ENCODE data around the gene PPP1R9B. TPM values are rescaled to one million over a fixed set of nuclear protein-coding genes. Genes with fewer than 3 reads are reported as not detected.
A peak's percentile ranks its signal among the peaks of the same experiment; 100 is the strongest.

Gene PPP1R9B
- total RNA-seq, 3 donors from 2014 or later, result 70.2 to 82.2 (median 76.6) TPM

GRCh38 chr17:50136096-50136687, 14.3 kb downstream of the PPP1R9B start:
- Mint-ChIP-seq H3K4me3 (no peak overlapping the region), H3K36me3 (ENCODE audit: insufficient read depth) (peaks cover 45% of the 10 kb centered on the region), H3K27me3 (ENCODE audit: low read depth) (no peaks in the 10 kb centered on the region), H3K9me3 (no peaks in the 10 kb centered on the region), H3K4me1 (ENCODE audit: low read depth) (peaks cover 28% of the 10 kb centered on the region)
- DNase-seq, result no peak
- ATAC-seq, result no peak

GRCh38 chr17:50135316-50136095, 15.0 kb downstream of the PPP1R9B start:
- no peak for ATAC-seq
- Mint-ChIP-seq H3K4me1 (ENCODE audit: low read depth) (peaks cover 28% of the 10 kb centered on the region), H3K36me3 (ENCODE audit: insufficient read depth) (peaks cover 41% of the 10 kb centered on the region), H3K27me3 (ENCODE audit: low read depth) (peaks cover 3% of the 10 kb centered on the region), H3K4me3 (no peak overlapping the region), H3K9me3 (no peaks in the 10 kb centered on the region)
- DNase-seq, result no peak

- Mint-ChIP-seq H3K9me3 (no peaks in the 10 kb centered on the region), H3K27me3 (ENCODE audit: low read depth) (peaks cover 3% of the 10 kb centered on the region), H3K4me1 (ENCODE audit: low read depth) (peaks cover 18% of the 10 kb centered on the region), H3K36me3 (ENCODE audit: insufficient read depth) (peaks cover 31% of the 10 kb centered on the region), H3K4me3 (no peak overlapping the region)
- DNase-seq, result no peak
- ATAC-seq, result no peak
Observed at GRCh38 chr17:50134206-50135110, 16.0 kb downstream of the PPP1R9B start.

GRCh38 chr17:50133769-50134099, 16.7 kb downstream of the PPP1R9B start:
- H3K36me3 Mint-ChIP-seq (ENCODE audit: insufficient read depth), result peaks cover 27% of the 10 kb centered on the region
- no peaks in the 10 kb centered on the region for H3K9me3 Mint-ChIP-seq
- peaks cover 18% of the 10 kb centered on the region for H3K4me1 Mint-ChIP-seq (ENCODE audit: low read depth)
- peaks cover 4% of the 10 kb centered on the region for H3K27me3 Mint-ChIP-seq (ENCODE audit: low read depth)
- no peak overlapping the region for H3K4me3 Mint-ChIP-seq
- DNase-seq (no peak), ATAC-seq (no peak)

GRCh38 chr17:50133028-50133768, 17.3 kb downstream of the PPP1R9B start:
- Mint-ChIP-seq H3K36me3 (ENCODE audit: insufficient read depth) (peaks cover 22% of the 10 kb centered on the region), H3K4me3 (no peak overlapping the region), H3K4me1 (ENCODE audit: low read depth) (peaks cover 22% of the 10 kb centered on the region), H3K9me3 (no peaks in the 10 kb centered on the region), H3K27me3 (ENCODE audit: low read depth) (peaks cover 9% of the 10 kb centered on the region)
- ATAC-seq (no peak), DNase-seq (no peak)

- Mint-ChIP-seq H3K4me3 (no peak overlapping the region), H3K36me3 (ENCODE audit: insufficient read depth) (peaks cover 15% of the 10 kb centered on the region), H3K4me1 (ENCODE audit: low read depth) (peaks cover 24% of the 10 kb centered on the region), H3K27me3 (ENCODE audit: low read depth) (peaks cover 9% of the 10 kb centered on the region), H3K9me3 (no peaks in the 10 kb centered on the region)
- ATAC-seq, result no peak
- no peak for DNase-seq
Observed at GRCh38 chr17:50132104-50132794, 18.2 kb downstream of the PPP1R9B start.

- peaks cover 9% of the 10 kb centered on the region for H3K27me3 Mint-ChIP-seq (ENCODE audit: low read depth)
- no peaks in the 10 kb centered on the region for H3K9me3 Mint-ChIP-seq
- H3K4me1 Mint-ChIP-seq (ENCODE audit: low read depth), result peaks cover 24% of the 10 kb centered on the region
- no peak for DNase-seq
- ATAC-seq, result peak; percentile 24 to 29
- H3K36me3 Mint-ChIP-seq (ENCODE audit: insufficient read depth), result peaks cover 2% of the 10 kb centered on the region
- H3K4me3 Mint-ChIP-seq, result peak overlapping the region; percentile 70
Observed at GRCh38 chr17:50130559-50131305, 19.7 kb downstream of the PPP1R9B start.

- H3K27me3 Mint-ChIP-seq (ENCODE audit: low read depth), result peaks cover 9% of the 10 kb centered on the region
- H3K4me1 Mint-ChIP-seq (ENCODE audit: low read depth), result peaks cover 24% of the 10 kb centered on the region
Observed at GRCh38 chr17:50129728-50130558, 20.5 kb downstream of the PPP1R9B start, which contains the start of gene SAMD14. Gene SAMD14 (minus strand): TSS chr17:50130160. CDS start chr17:50124959, 5,201 bp downstream.

GRCh38 chr17:50129353-50129727, 21.1 kb downstream of the PPP1R9B start:
- Mint-ChIP-seq H3K36me3 (ENCODE audit: insufficient read depth) (no peaks in the 10 kb centered on the region), H3K4me3 (peak overlapping the region; percentile 60), H3K9me3 (no peaks in the 10 kb centered on the region), H3K27me3 (ENCODE audit: low read depth) (peaks cover 9% of the 10 kb centered on the region), H3K4me1 (ENCODE audit: low read depth) (peaks cover 24% of the 10 kb centered on the region)
- DNase-seq, result no peak
- no peak for ATAC-seq

More at GRCh38 chr17:50129728-50130558, 20.5 kb downstream of the PPP1R9B start, which contains the start of gene SAMD14:
- no peaks in the 10 kb centered on the region for H3K9me3 Mint-ChIP-seq
- DNase-seq (peak; percentile 44), ATAC-seq (peak; percentile 73 to 74)
- H3K36me3 Mint-ChIP-seq (ENCODE audit: insufficient read depth), result no peaks in the 10 kb centered on the region
- peak within 1 kb of the TSS; percentile 70 for H3K4me3 Mint-ChIP-seq

GRCh38 chr17:50128441-50129352, 21.8 kb downstream of the PPP1R9B start:
- DNase-seq, result no peak
- ATAC-seq, result no peak
- Mint-ChIP-seq H3K27me3 (ENCODE audit: low read depth) (peaks cover 9% of the 10 kb centered on the region), H3K9me3 (no peaks in the 10 kb centered on the region), H3K4me3 (peak overlapping the region; percentile 65), H3K4me1 (ENCODE audit: low read depth) (peaks cover 24% of the 10 kb centered on the region), H3K36me3 (ENCODE audit: insufficient read depth) (no peaks in the 10 kb centered on the region)

- Mint-ChIP-seq H3K4me1 (ENCODE audit: low read depth) (peaks cover 24% of the 10 kb centered on the region), H3K9me3 (no peaks in the 10 kb centered on the region), H3K27me3 (ENCODE audit: low read depth) (peaks cover 9% of the 10 kb centered on the region), H3K36me3 (ENCODE audit: insufficient read depth) (no peaks in the 10 kb centered on the region), H3K4me3 (no peak overlapping the region)
- ATAC-seq (no peak), DNase-seq (no peak)
Observed at GRCh38 chr17:50127697-50128361, 22.6 kb downstream of the PPP1R9B start.

Measured in activated T-cell treated with anti-CD3 and anti-CD28 coated beads, Interleukin-2, amount 50 U/mL, for 4 hours (primary cell).